ENCODE results near the gene CASQ1. TPM values are rescaled to one million over a fixed set of nuclear protein-coding genes. Genes with fewer than 3 reads are reported as not detected.

The CASQ1 gene
- total and polyA plus RNA-seq, 2 donors (not counting 3 experiments of a cell fraction or from before 2014, with no cell fraction given) = not detected

GRCh38 chr1:160143695-160144094 lies 46.7 kb upstream of the CASQ1 start:
- Histone ChIP-seq H3K9ac (replicated peaks; ENCODE audit: extremely low read depth, insufficient read depth, low read length) (no peak overlapping the region), H3K9me3 (replicated peaks; ENCODE audit: control insufficient read depth, insufficient read depth, low read length) (no peaks in the 10 kb centered on the region), H2AFZ (ENCODE audit: low read depth, low read length) (no peak overlapping the region), H3K27ac (ENCODE audit: insufficient read depth, low read depth, low read length) (no peak overlapping the region), H3K79me2 (ENCODE audit: control insufficient read depth, insufficient read depth, low read length) (no peaks in the 10 kb centered on the region), H3K4me1 (ENCODE audit: control insufficient read depth, extremely low read depth, insufficient read depth, low read length) (no peaks in the 10 kb centered on the region), H3K27me3 (ENCODE audit: control insufficient read depth in 2 of 2, insufficient read depth in 2 of 2, low read length in 2 of 2) (peaks cover 2 to 4% of the 10 kb centered on the region in 2 experiments), H4K20me1 (replicated peaks; ENCODE audit: control insufficient read depth, extremely low read depth, insufficient read depth, low read length) (no peaks in the 10 kb centered on the region), H3K9me1 (replicated peaks; ENCODE audit: control insufficient read depth, extremely low read depth, insufficient read depth, low read length) (no peaks in the 10 kb centered on the region), H3K36me3 (ENCODE audit: control insufficient read depth in 2 of 2, extremely low read depth in 1 of 2, insufficient read depth in 2 of 2, low read length in 2 of 2) (no peaks in the 10 kb centered on the region), H3K4me3 (replicated peaks in 1 of 3; ENCODE audit: insufficient read depth in 1 of 3, low read depth in 1 of 3, low read length in 3 of 3) (no peak overlapping the region), H3K4me2 (ENCODE audit: insufficient read depth, low read length) (no peak overlapping the region)
- ChIA-PET CTCF (no interaction called here), POLR2A (no interaction called here)
- dilution Hi-C loops (cut with MboI; ENCODE audit: extremely low pct_ligation_motif_present, low sequenced_read_pairs) (no loop called here), intact Hi-C loops (cut with micrococcal nuclease) (no loop called here)
- TF ChIP-seq GATA2 (IDR thresholded peaks at IDR 0.05; ENCODE audit: insufficient read depth, insufficient read length, low read depth, low read length) (no peak), POLR2AphosphoS5 (IDR thresholded peaks at IDR 0.05; ENCODE audit: insufficient read depth, low read depth, low read length) (no peak), JUN (IDR thresholded peaks at IDR 0.05; ENCODE audit: borderline replicate concordance, insufficient read depth, insufficient read length, low read depth) (no peak), POLR2A (IDR thresholded peaks at IDR 0.05; ENCODE audit: low read depth, low read length) (no peak), MYC (IDR thresholded peaks at IDR 0.05; ENCODE audit: low read depth, low read length) (no peak), EZH2 (IDR thresholded peaks at IDR 0.05; ENCODE audit: borderline replicate concordance, low read depth, low read length, severe bottlenecking) (no peak), CTCF (IDR thresholded peaks at IDR 0.05; ENCODE audit: extremely low read depth in 1 of 2, insufficient read depth in 1 of 2, low read depth in 1 of 2, low read length in 2 of 2) (no peak), MAX (IDR thresholded peaks at IDR 0.05; ENCODE audit: insufficient read depth, insufficient read length) (no peak), FOS (IDR thresholded peaks at IDR 0.05; ENCODE audit: borderline replicate concordance, insufficient read depth, low read length) (no peak)
- DNase-seq (ENCODE audit: low read depth, low spot score) (no peak), FAIRE-seq (no peak)
- no TSS peak for BruUV-seq (replicated peaks)
